Muscle layer of duodenum (tissue), 2 donors: ENCODE data around the gene OAT.

ENCODE experiments used
- H3K27ac ChIP-seq: one replicate; pipeline ENCODE4 v1.7.0; 2013; ENCODE audit warnings: mild to moderate bottlenecking, low read length
- H3K27me3 ChIP-seq: one replicate; pipeline ENCODE4 v1.7.0; 2013; ENCODE audit warnings: low read depth, mild to moderate bottlenecking, control low read depth, low read length
- H3K36me3 ChIP-seq, 2 donors: one replicate each; pipeline ENCODE4 v1.7.0; 2013; ENCODE audit warnings: low read length in 2 of 2, control low read depth in 1 of 2, mild to moderate bottlenecking in 1 of 2; ENCODE audit not compliant: insufficient read depth in 2 of 2, control insufficient read depth in 1 of 2
- H3K4me1 ChIP-seq, 2 donors: one replicate each; pipeline ENCODE4 v1.7.0; 2013; ENCODE audit warnings: low read length in 2 of 2, mild to moderate bottlenecking in 2 of 2, control low read depth in 1 of 2, moderate library complexity in 1 of 2; ENCODE audit not compliant: insufficient read depth in 2 of 2, control insufficient read depth in 1 of 2
- H3K4me3 ChIP-seq, 2 donors: one replicate each; pipeline ENCODE4 v1.7.0; 2013; ENCODE audit warnings: low read length in 2 of 2, low read depth in 1 of 2, mild to moderate bottlenecking in 1 of 2
- H3K9me3 ChIP-seq, 2 donors: one replicate each; pipeline ENCODE4 v1.7.0; 2013; ENCODE audit warnings: low read length in 2 of 2, control low read depth in 1 of 2, mild to moderate bottlenecking in 1 of 2; ENCODE audit not compliant: control insufficient read depth in 1 of 2
- donor health status: healthy.

The OAT gene

DNA sequence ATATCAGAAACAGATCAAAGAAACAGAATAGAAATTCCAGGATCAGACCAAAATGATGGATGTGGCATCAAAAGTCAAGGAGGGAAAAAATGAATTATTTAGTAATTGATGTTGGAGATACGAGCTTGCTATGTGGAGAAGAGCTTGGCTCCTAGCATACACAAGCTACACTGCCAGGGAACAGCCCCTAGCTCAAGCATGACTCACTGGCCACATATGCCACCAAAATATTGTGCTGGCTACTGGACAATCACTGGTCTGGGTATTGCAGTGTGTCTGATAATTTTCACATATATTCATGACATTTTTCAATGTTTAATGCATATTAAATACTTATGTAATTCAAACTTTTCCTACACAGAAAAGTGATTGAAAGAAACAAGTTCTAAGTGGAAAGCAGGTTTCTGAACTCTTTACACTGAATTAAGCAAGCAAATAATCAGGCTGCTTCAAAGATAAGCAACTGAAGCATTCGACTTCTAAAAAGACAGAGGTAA, 59.3 kb downstream of the OAT start:
- Histone ChIP-seq H3K9me3 (peaks cover 0 to 6% of the 10 kb centered on the region in 2 donors), H3K36me3 (no peaks in the 10 kb centered on the region), H3K4me1 (peaks cover 4 to 5% of the 10 kb centered on the region in 2 donors), H3K27me3 (no peaks in the 10 kb centered on the region), H3K27ac (no peak overlapping the region), H3K4me3 (no peak overlapping the region)

- peaks cover 4 to 5% of the 10 kb centered on the region in 2 donors for H3K4me1 ChIP-seq
- H3K9me3 ChIP-seq = peaks cover 0 to 6% of the 10 kb centered on the region in 2 donors
- no peak overlapping the region for H3K4me3 ChIP-seq
- no peak overlapping the region for H3K27ac ChIP-seq
- no peaks in the 10 kb centered on the region for H3K36me3 ChIP-seq
- no peaks in the 10 kb centered on the region for H3K27me3 ChIP-seq
Measured at GRCh38 chr10:124357561-124357885, 61.2 kb downstream of the OAT start.

DNA sequence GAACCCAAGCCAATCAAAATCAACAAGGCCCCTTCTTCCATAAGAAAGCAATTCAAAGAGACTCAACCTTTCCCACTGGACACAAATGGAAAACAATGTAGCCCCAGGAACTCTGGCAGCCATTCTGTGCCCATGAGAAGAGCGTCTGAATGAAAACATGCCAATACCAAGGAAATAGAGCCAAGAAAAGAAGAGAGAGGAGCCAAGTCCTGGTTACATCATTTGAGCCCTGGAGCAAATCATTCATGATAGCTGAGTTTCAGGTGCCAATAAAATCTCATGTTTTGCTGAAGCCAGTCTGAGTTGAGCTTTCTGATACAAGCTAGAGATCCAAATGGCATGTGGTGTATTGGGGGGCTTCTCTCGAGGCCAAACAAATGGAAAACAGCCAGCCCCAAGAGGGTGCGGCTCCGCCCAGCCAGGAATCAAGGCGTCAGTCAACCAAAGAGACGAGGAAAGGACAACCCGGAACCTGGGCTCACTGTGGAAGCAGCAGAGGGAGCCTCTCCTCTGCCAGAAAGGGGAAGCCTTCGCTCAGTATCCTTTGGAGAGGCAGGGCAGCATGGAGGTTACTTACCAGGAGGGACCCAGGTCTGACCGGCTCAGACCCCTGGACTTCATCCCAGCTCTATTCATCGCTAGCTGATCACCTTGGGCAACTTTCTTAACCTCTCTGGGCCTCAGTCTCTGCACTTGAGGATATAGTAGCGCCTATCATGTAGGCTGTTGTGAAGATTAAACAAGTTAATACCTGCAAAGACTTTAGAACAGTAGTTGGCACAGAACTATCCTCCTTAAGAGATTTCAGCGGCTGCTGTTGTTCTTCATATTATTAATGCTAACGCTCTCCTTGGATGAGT, 61.8 kb downstream of the OAT start:
- Histone ChIP-seq H3K36me3 (no peaks in the 10 kb centered on the region), H3K27me3 (no peaks in the 10 kb centered on the region), H3K27ac (no peak overlapping the region), H3K9me3 (peaks cover 0 to 6% of the 10 kb centered on the region in 2 donors), H3K4me3 (no peak overlapping the region), H3K4me1 (peaks cover 4 to 5% of the 10 kb centered on the region in 2 donors)

DNA sequence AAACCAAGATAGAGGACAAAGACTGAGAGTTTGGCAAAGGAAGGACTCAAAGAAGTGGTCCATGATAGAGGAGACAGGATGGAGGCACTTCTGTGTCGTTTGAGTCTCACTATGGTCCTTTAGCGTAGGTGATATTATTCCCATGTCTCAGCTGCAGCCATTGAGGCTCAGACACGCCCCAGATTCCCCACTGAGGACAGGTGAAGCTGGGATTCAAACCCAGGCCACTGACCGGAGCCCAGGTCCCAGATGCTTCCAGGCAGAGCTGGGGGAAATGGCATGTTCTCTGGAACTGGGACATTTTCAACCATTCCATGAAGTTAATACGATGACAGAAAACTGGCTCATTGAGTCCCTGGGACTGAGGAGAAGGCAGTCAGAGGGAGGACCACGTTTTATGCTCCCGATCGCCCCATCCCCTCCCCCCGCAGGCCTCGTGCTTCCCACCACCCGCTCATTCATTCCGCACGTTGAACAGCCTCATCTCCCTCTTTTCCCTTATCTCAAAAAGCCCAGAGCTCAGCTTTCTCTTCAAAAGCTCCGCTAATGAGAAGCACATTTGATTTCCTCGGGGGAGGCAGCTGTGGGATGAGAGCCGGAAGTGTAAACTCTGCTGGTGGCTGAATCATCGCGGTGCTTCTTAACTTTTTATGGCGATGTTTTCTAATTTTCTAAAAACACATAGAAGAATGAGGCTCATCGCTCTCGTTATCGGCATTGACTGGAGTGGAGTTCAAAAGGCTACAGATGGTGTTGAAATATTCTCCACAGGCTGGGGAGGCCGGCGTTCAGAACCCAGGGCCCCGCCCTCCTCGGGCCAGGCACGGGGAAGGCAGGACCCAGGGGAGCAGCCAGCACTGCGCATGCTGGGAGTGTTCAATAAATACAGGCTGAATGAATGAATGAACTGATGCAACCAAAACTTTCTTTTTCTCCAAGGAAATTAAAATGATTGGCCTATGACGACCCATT, 64.0 kb downstream of the OAT start:
- no peaks in the 10 kb centered on the region for H3K27me3 ChIP-seq
- H3K36me3 ChIP-seq = no peaks in the 10 kb centered on the region
- peak overlapping the region; percentile 58 for H3K27ac ChIP-seq
- peak overlapping the region; percentile 52 to 70 for H3K4me3 ChIP-seq
- peaks cover 0 to 2% of the 10 kb centered on the region in 2 donors for H3K9me3 ChIP-seq
- H3K4me1 ChIP-seq = peaks cover 4 to 5% of the 10 kb centered on the region in 2 donors

DNA sequence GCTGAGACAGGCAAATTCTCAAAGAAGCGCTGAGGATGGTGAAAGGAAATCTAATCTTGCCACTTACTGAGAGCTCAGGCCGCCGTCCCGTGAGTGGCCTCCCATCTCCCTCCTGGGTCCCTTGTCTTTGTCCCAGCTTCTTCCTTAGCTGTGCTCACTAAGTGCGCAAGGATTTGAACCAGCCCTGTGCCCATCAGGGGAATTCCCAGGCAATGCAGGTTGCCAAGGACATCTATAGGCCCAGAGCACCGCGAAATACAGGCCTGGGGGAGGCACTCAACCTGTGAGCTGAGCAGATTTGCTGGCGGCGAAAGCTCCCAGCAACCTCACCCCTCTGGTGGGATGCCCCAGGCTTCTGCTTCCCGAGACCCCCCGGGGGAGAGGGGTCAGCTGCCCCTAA, 64.8 kb downstream of the OAT start:
- no peaks in the 10 kb centered on the region for H3K27me3 ChIP-seq
- no peak overlapping the region for H3K4me3 ChIP-seq
- no peaks in the 10 kb centered on the region for H3K9me3 ChIP-seq
- peaks cover 4 to 5% of the 10 kb centered on the region in 2 donors for H3K4me1 ChIP-seq
- H3K27ac ChIP-seq = no peak overlapping the region
- H3K36me3 ChIP-seq = no peaks in the 10 kb centered on the region

GRCh38 chr10:124353091-124353815, 65.5 kb downstream of the OAT start:
- Histone ChIP-seq H3K4me3 (no peak overlapping the region), H3K9me3 (no peaks in the 10 kb centered on the region), H3K36me3 (no peaks in the 10 kb centered on the region)

DNA sequence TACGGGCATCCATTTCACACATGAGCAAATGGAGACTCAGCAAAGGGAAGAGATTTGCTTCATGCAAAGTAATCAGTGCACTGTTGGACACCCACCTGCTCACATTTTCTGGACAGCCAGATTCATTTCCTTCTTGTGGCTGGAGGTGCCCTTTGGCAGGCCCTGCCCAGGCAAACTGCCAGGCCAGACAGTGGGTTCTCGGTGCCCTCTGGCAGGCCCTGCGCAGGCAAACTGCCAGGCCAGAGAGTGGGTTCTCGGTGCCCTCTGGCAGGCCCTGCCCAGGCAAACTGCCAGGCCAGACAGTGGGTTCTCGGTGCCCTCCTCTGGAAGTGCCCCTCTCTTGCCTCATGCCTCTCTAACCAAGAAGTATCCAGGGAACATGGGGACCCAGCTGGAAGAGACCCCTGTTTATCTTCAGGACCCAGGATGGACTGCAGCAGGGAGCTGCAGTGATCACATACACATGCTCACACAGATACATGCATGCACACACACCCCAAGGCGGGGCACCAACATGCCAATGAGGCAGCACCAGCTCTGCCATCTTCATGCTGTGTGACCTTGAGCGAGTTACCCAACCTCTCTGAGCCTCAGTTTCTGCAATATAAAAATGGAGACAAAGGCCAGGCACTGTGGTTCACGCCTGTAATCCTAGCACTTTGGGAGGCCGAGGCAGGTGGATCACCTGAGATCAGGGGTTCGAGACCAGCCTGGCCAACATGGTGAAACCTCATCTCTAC, 67.1 kb downstream of the OAT start:
- Histone ChIP-seq H3K9me3 (no peaks in the 10 kb centered on the region), H3K27me3 (no peaks in the 10 kb centered on the region)

More at GRCh38 chr10:124353091-124353815, 65.5 kb downstream of the OAT start:
- H3K27ac ChIP-seq = no peak overlapping the region
- H3K27me3 ChIP-seq = no peaks in the 10 kb centered on the region
- peaks cover 4 to 5% of the 10 kb centered on the region in 2 donors for H3K4me1 ChIP-seq

GRCh38 chr10:124350806-124351205, 67.9 kb downstream of the OAT start:
- Histone ChIP-seq H3K27me3 (no peaks in the 10 kb centered on the region), H3K9me3 (no peaks in the 10 kb centered on the region), H3K27ac (no peak overlapping the region), H3K4me1 (peaks cover 4 to 5% of the 10 kb centered on the region in 2 donors), H3K4me3 (no peak overlapping the region), H3K36me3 (no peaks in the 10 kb centered on the region)

More for the DNA sequence above, 67.1 kb downstream of the OAT start:
- no peak overlapping the region for H3K27ac ChIP-seq
- no peaks in the 10 kb centered on the region for H3K36me3 ChIP-seq
- H3K4me1 ChIP-seq = peaks cover 4 to 5% of the 10 kb centered on the region in 2 donors
- H3K4me3 ChIP-seq = no peak overlapping the region

DNA sequence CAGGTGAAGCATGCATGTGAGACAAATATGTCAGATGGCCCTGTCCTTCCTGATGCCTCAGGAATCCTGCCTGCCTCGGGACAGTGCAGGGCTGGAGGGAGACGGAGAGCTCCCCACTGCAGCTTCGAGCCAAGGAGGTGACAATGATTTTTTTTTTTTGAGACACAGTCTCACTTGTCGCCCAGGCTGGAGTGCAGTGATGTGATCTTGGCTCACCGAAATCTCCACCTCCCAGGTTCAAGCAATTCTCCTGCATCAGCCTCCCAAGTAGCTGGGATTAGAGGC, 68.8 kb downstream of the OAT start:
- no peak overlapping the region for H3K27ac ChIP-seq
- peaks cover 3 to 4% of the 10 kb centered on the region in 2 donors for H3K4me1 ChIP-seq
- H3K27me3 ChIP-seq = no peaks in the 10 kb centered on the region
- no peaks in the 10 kb centered on the region for H3K9me3 ChIP-seq
- no peaks in the 10 kb centered on the region for H3K36me3 ChIP-seq
- no peak overlapping the region for H3K4me3 ChIP-seq

DNA sequence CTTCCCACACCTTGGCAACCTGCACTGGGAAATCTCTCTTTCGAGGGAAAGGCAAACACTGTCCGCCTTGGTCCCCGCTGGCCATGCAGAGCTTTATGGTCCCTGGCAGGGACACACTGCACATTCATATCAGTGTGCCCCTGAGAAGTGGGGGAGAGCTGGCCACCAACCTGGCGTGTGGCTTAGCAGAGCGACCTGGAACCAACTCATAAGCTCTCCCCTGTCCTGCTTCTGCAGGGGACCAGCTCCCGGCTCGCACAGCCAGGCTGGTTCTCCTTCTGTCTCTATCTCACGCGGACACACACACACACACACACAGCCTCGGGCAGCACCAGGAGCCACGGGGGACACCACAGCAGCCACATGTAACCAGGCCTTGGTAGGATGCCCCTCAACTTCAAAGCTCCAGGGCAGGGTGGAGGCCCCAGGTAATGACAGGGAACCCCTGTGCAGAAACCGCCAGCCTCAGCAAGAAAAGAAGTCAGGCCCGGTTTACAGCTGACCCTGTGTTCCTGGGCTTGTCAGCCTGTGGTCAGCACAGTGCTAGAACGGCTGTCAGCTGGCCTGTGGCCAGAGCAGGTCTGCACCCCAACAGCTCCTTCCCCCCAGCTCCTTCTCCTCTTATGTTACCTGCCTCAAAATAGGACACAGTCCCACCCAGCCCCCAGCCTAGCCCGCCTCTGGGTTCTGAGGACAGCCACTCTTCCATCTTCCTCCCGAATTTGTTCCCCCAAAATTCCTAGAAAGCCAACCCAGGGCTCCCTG, 69.3 kb downstream of the OAT start:
- Histone ChIP-seq H3K9me3 (no peaks in the 10 kb centered on the region), H3K36me3 (no peaks in the 10 kb centered on the region), H3K4me3 (no peak overlapping the region), H3K27ac (no peak overlapping the region), H3K4me1 (peaks cover 0 to under 1% of the 10 kb centered on the region in 2 donors), H3K27me3 (no peaks in the 10 kb centered on the region)
